Spleen (tissue), 7 donors: ENCODE results near the gene NOP9.

Source experiments
- CTCF ChIP-seq, 11 experiments: fragments of 200-600 bp in 7 of 11; fragments of 450-650 bp in 4 of 11; sonication (generic) in 4 of 11; IDR thresholded peaks in 8 of 11; conservative IDR thresholded peaks in 3 of 11; 1 replicate in 7 of 11; 2 replicates in 4 of 11; pipeline versions ENCODE4 v1.4.0 to v1.8.0; 2016 to 2021; ENCODE audit warnings: antibody characterized with exemption in 11 of 11, inconsistent platforms in 4 of 11, mild to moderate bottlenecking in 1 of 11
- POLR2A ChIP-seq, 3 donors: fragments of 450-650 bp; IDR thresholded peaks; one replicate each; pipeline ENCODE4 v1.5.1; 2017; ENCODE audit warnings: antibody characterized with exemption in 3 of 3, mild to moderate bottlenecking in 1 of 3
- donor health status: DM: no; HTN: no; CAD: no; lungs with moderate emphysema.
- donor health status: DM: no; HTN: no; CAD: no.
- donor health status: DM: no; HTN: no; CAD: no.

- TF ChIP-seq CTCF (IDR thresholded peaks at IDR 0.05 in 8 of 11, conservative IDR thresholded peaks at IDR 0.05 in 3 of 11) (peak in 6 of 11 experiments; percentile 6 to 63 (median 44)), POLR2A (IDR thresholded peaks at IDR 0.05) (no peak)
Observed at GRCh38 chr14:24308342-24309124, 8.9 kb downstream of the NOP9 start.
